ENCODE data around the gene OGFRL1.

The OGFRL1 gene

GRCh38 chr6:71250099-71250602, 38.5 kb upstream of the OGFRL1 start:
- Histone ChIP-seq H3F3A (ENCODE audit: insufficient read depth, low read length) (no peaks in the 10 kb centered on the region), H3K9me3 (ENCODE audit: low read length) (no peaks in the 10 kb centered on the region), H3K4me3 (ENCODE audit: low read depth, low read length, poor library complexity, severe bottlenecking) (no peak overlapping the region), H3K79me2 (ENCODE audit: insufficient read depth, low read length) (no peaks in the 10 kb centered on the region), H3K27ac (ENCODE audit: low read depth, low read length, poor library complexity, severe bottlenecking) (peak overlapping the region; percentile 16), H3K4me1 (ENCODE audit: insufficient read depth, low read length, severe bottlenecking) (peaks cover 36% of the 10 kb centered on the region), H3K27me3 (ENCODE audit: insufficient read depth, low read length) (no peaks in the 10 kb centered on the region), H4K20me1 (ENCODE audit: insufficient read depth, low read length) (no peaks in the 10 kb centered on the region), H3K36me3 (ENCODE audit: insufficient read depth, low read length) (no peaks in the 10 kb centered on the region), H3K9ac (ENCODE audit: low read length) (no peak overlapping the region), H3K9me2 (ENCODE audit: low read depth, low read length) (no peaks in the 10 kb centered on the region), H2AFZ (ENCODE audit: low read length) (0 out of 2 replicates have a peak overlapping the region, but pooled peaks have one; percentile 27), H3K4me2 (ENCODE audit: low read length) (no peak overlapping the region)
- TF ChIP-seq EZH2 (IDR thresholded peaks at IDR 0.05; ENCODE audit: borderline replicate concordance, low read length), result no peak
- no peak for TF ChIP-seq CTCF (IDR thresholded peaks at IDR 0.05; ENCODE audit: low read length)

GRCh38 chr6:71252410-71252809, 36.2 kb upstream of the OGFRL1 start:
- TF ChIP-seq EZH2 (IDR thresholded peaks at IDR 0.05; ENCODE audit: borderline replicate concordance, low read length), result no peak
- Histone ChIP-seq H3K9me3 (ENCODE audit: low read length) (no peaks in the 10 kb centered on the region), H3K4me2 (ENCODE audit: low read length) (no peak overlapping the region), H3F3A (ENCODE audit: insufficient read depth, low read length) (no peaks in the 10 kb centered on the region), H3K36me3 (ENCODE audit: insufficient read depth, low read length) (no peaks in the 10 kb centered on the region), H2AFZ (ENCODE audit: low read length) (no peak overlapping the region), H3K9ac (ENCODE audit: low read length) (no peak overlapping the region), H3K4me3 (ENCODE audit: low read depth, low read length, poor library complexity, severe bottlenecking) (no peak overlapping the region), H3K27ac (ENCODE audit: low read depth, low read length, poor library complexity, severe bottlenecking) (no peak overlapping the region), H4K20me1 (ENCODE audit: insufficient read depth, low read length) (no peaks in the 10 kb centered on the region), H3K4me1 (ENCODE audit: insufficient read depth, low read length, severe bottlenecking) (peaks cover 36% of the 10 kb centered on the region), H3K27me3 (ENCODE audit: insufficient read depth, low read length) (no peaks in the 10 kb centered on the region), H3K9me2 (ENCODE audit: low read depth, low read length) (no peaks in the 10 kb centered on the region), H3K79me2 (ENCODE audit: insufficient read depth, low read length) (no peaks in the 10 kb centered on the region)

GRCh38 chr6:71252960-71253359, 35.7 kb upstream of the OGFRL1 start:
- Histone ChIP-seq H3K79me2 (ENCODE audit: insufficient read depth, low read length) (no peaks in the 10 kb centered on the region), H3K4me2 (ENCODE audit: low read length) (no peak overlapping the region), H3K9me3 (ENCODE audit: low read length) (no peaks in the 10 kb centered on the region), H3F3A (ENCODE audit: insufficient read depth, low read length) (no peaks in the 10 kb centered on the region), H3K27ac (ENCODE audit: low read depth, low read length, poor library complexity, severe bottlenecking) (no peak overlapping the region), H3K36me3 (ENCODE audit: insufficient read depth, low read length) (no peaks in the 10 kb centered on the region), H3K9ac (ENCODE audit: low read length) (no peak overlapping the region), H4K20me1 (ENCODE audit: insufficient read depth, low read length) (no peaks in the 10 kb centered on the region), H3K9me2 (ENCODE audit: low read depth, low read length) (no peaks in the 10 kb centered on the region), H3K4me3 (ENCODE audit: low read depth, low read length, poor library complexity, severe bottlenecking) (no peak overlapping the region), H3K27me3 (ENCODE audit: insufficient read depth, low read length) (no peaks in the 10 kb centered on the region), H3K4me1 (ENCODE audit: insufficient read depth, low read length, severe bottlenecking) (peaks cover 32% of the 10 kb centered on the region), H2AFZ (ENCODE audit: low read length) (no peak overlapping the region)
- TF ChIP-seq EZH2 (IDR thresholded peaks at IDR 0.05; ENCODE audit: borderline replicate concordance, low read length), result no peak
- TF ChIP-seq CTCF (IDR thresholded peaks at IDR 0.05; ENCODE audit: low read length), result no peak

- Histone ChIP-seq H3K4me3 (ENCODE audit: low read depth, low read length, poor library complexity, severe bottlenecking) (no peak overlapping the region), H3F3A (ENCODE audit: insufficient read depth, low read length) (no peaks in the 10 kb centered on the region), H3K27ac (ENCODE audit: low read depth, low read length, poor library complexity, severe bottlenecking) (no peak overlapping the region), H3K4me1 (ENCODE audit: insufficient read depth, low read length, severe bottlenecking) (peaks cover 19% of the 10 kb centered on the region), H3K36me3 (ENCODE audit: insufficient read depth, low read length) (no peaks in the 10 kb centered on the region), H3K79me2 (ENCODE audit: insufficient read depth, low read length) (no peaks in the 10 kb centered on the region), H2AFZ (ENCODE audit: low read length) (no peak overlapping the region), H3K27me3 (ENCODE audit: insufficient read depth, low read length) (no peaks in the 10 kb centered on the region), H3K9ac (ENCODE audit: low read length) (no peak overlapping the region), H3K9me3 (ENCODE audit: low read length) (no peaks in the 10 kb centered on the region), H3K4me2 (ENCODE audit: low read length) (no peak overlapping the region), H3K9me2 (ENCODE audit: low read depth, low read length) (no peaks in the 10 kb centered on the region), H4K20me1 (ENCODE audit: insufficient read depth, low read length) (no peaks in the 10 kb centered on the region)
- no peak for TF ChIP-seq CTCF (IDR thresholded peaks at IDR 0.05; ENCODE audit: low read length)
- TF ChIP-seq EZH2 (IDR thresholded peaks at IDR 0.05; ENCODE audit: borderline replicate concordance, low read length), result no peak
These were observed 34.3 kb upstream of the OGFRL1 start for GRCh38 chr6:71254323-71254722.
